HEK293T (cell line): ENCODE results near the gene KCNE4.

Experiments used
- BHLHE40 ChIP-seq: fragments of 450-650 bp; IDR thresholded peaks from 2 replicates; pipeline ENCODE4 v1.6.1; 2016; ENCODE audit warnings: mild to moderate bottlenecking, moderate library complexity, borderline replicate concordance
- CTBP1 ChIP-seq: fragments of 450-650 bp; IDR thresholded peaks from 2 replicates; pipeline ENCODE4 v1.6.1; 2016; ENCODE audit warnings: borderline replicate concordance
- ELF4 ChIP-seq: fragments of 450-650 bp; IDR thresholded peaks from 2 replicates; pipeline ENCODE4 v1.6.1; 2017; ENCODE audit warnings: antibody characterized with exemption
- FOXA1 ChIP-seq: fragments of 450-650 bp; IDR thresholded peaks from 2 replicates; pipeline ENCODE4 v1.6.1; 2016; ENCODE audit warnings: mild to moderate bottlenecking
- FOXK2 ChIP-seq: fragments of 450-650 bp; IDR thresholded peaks from 2 replicates; pipeline ENCODE4 v1.6.1; 2016; ENCODE audit warnings: mild to moderate bottlenecking
- FOXM1 ChIP-seq: fragments of 450-650 bp; IDR thresholded peaks from 2 replicates; pipeline ENCODE4 v1.6.1; 2017; ENCODE audit warnings: mild to moderate bottlenecking, borderline replicate concordance
- HDGF ChIP-seq: fragments of 450-650 bp; IDR thresholded peaks from 2 replicates; pipeline ENCODE4 v1.6.1; 2017; ENCODE audit warnings: antibody characterized with exemption, borderline replicate concordance
- SP1 ChIP-seq: fragments of 450-650 bp; IDR thresholded peaks from 2 replicates; pipeline ENCODE4 v1.6.1; 2017
- SUZ12 ChIP-seq: fragments of 450-650 bp; IDR thresholded peaks from 2 replicates; pipeline ENCODE4 v1.6.1; 2016; ENCODE audit warnings: mild to moderate bottlenecking
- TARDBP ChIP-seq: fragments of 450-650 bp; IDR thresholded peaks from 2 replicates; pipeline ENCODE4 v1.6.1; 2016
- ZNF384 ChIP-seq: fragments of 450-650 bp; IDR thresholded peaks from 2 replicates; pipeline ENCODE4 v1.6.1; 2016

DNA sequence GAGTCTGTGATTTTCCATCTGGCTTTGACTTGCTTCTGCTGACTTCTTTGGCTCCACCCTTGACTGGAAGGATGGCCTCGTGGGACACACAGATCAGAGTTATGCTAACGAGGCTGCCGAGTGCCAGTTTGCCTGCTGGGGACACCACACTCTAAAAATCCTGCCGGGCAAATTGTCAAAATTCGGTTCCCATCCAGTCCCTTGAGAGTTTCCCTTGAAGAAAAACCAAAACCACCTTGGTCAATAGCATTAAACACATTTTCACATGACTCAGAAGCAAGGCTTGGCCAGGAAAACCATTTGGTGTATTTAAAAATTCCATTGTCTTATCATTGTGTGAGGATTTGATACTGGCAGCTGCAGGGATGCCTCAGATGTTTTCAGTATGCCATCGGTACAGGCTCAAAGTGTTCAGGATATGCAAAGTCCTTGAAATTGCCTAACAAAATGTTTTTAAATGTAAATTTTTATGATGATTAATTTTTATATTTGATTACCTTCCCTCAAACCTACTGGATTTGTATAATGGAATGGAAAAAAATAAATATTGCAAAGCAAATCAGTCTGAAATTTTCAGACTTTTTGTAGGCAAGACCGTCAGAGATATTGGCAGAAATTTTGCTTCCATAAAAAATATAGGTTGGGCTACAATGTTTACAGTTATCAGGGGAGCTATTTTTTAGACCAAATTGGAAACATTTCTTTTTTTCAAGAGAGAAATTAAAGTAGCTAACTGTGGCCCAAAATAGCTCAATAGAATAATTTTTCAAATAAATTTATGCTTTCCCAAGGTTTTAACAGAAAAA is 41.6 kb downstream of the KCNE4 start:
- no peak for TF ChIP-seq ELF4
- TF ChIP-seq BHLHE40 = no peak
- TF ChIP-seq FOXA1 = no peak
- TF ChIP-seq HDGF = no peak
- TF ChIP-seq SUZ12 = no peak
- TF ChIP-seq FOXM1 = no peak
- no peak for TF ChIP-seq ZNF384
- no peak for TF ChIP-seq CTBP1
- TF ChIP-seq FOXK2 = no peak
- no peak for TF ChIP-seq SP1
- TF ChIP-seq TARDBP = no peak
